IPS-18a (cell line): ENCODE measurements around the gene FAM25C.
"Not testable (repeated sequence)": the region's sequence is repeated elsewhere in the genome, so short reads cannot be mapped to it uniquely, and the experiment has no call there.

Experiments
- H3K27ac ChIP-seq: one replicate; pipeline ENCODE4 v1.5.1; 2013; ENCODE audit warnings: low read length
- H3K27me3 ChIP-seq: one replicate; pipeline ENCODE4 v1.6.1; 2013; ENCODE audit warnings: mild to moderate bottlenecking, low read length; ENCODE audit not compliant: control insufficient read depth, insufficient read depth
- H3K36me3 ChIP-seq: one replicate; pipeline ENCODE4 v1.6.1; 2013; ENCODE audit warnings: low read depth, low read length; ENCODE audit not compliant: control insufficient read depth
- H3K4me1 ChIP-seq: one replicate; pipeline ENCODE4 v1.6.1; 2013; ENCODE audit warnings: low read depth, low read length; ENCODE audit not compliant: control insufficient read depth
- H3K4me3 ChIP-seq: one replicate; pipeline ENCODE4 v1.5.1; 2013; ENCODE audit warnings: low read length
- H3K9ac ChIP-seq: one replicate; pipeline ENCODE4 v1.6.1; 2013; ENCODE audit warnings: mild to moderate bottlenecking, low read length, moderate library complexity
- H3K9me3 ChIP-seq: one replicate; pipeline ENCODE4 v1.6.1; 2013; ENCODE audit warnings: low read depth, low read length; ENCODE audit not compliant: control insufficient read depth

FAM25C gene

GRCh38 chr10:47999691-48000090 is at the start of gene FAM25C:
Gene FAM25C, minus strand, starts transcription at chr10:47999791. Its CDS starts 26 bp downstream, at chr10:47999765.
- H3K36me3 ChIP-seq, H3K4me3 ChIP-seq, H3K9me3 ChIP-seq, H3K27ac ChIP-seq, H3K27me3 ChIP-seq, H3K4me1 ChIP-seq, H3K9ac ChIP-seq: not testable (repeated sequence)

GRCh38 chr10:48044557-48044956 is 45.0 kb upstream of the FAM25C start:
- not testable (repeated sequence) for H3K9ac ChIP-seq, H3K27ac ChIP-seq, H3K27me3 ChIP-seq, H3K4me3 ChIP-seq, H3K36me3 ChIP-seq, H3K9me3 ChIP-seq, H3K4me1 ChIP-seq

- H3K4me1 ChIP-seq, H3K9ac ChIP-seq, H3K27ac ChIP-seq, H3K4me3 ChIP-seq, H3K9me3 ChIP-seq, H3K36me3 ChIP-seq, H3K27me3 ChIP-seq: not testable (repeated sequence)
These were observed 31.8 kb upstream of the FAM25C start for GRCh38 chr10:48031390-48031789.

GRCh38 chr10:48002306-48002705 is 2.7 kb upstream of the FAM25C start:
- H3K36me3 ChIP-seq, H3K27me3 ChIP-seq, H3K27ac ChIP-seq, H3K4me3 ChIP-seq, H3K9me3 ChIP-seq, H3K9ac ChIP-seq, H3K4me1 ChIP-seq: not testable (repeated sequence)

GRCh38 chr10:47994045-47994444 is 5.5 kb downstream of the FAM25C start:
- H3K4me1 ChIP-seq, H3K9me3 ChIP-seq, H3K27ac ChIP-seq, H3K27me3 ChIP-seq, H3K36me3 ChIP-seq, H3K9ac ChIP-seq, H3K4me3 ChIP-seq: not testable (repeated sequence)

GRCh38 chr10:47992560-47992959 is 7.0 kb downstream of the FAM25C start:
- H3K9me3 ChIP-seq, H3K27ac ChIP-seq, H3K36me3 ChIP-seq, H3K4me1 ChIP-seq, H3K4me3 ChIP-seq, H3K27me3 ChIP-seq, H3K9ac ChIP-seq: not testable (repeated sequence)

GRCh38 chr10:47991706-47992105 is 7.9 kb downstream of the FAM25C start:
- not testable (repeated sequence) for H3K9me3 ChIP-seq, H3K36me3 ChIP-seq, H3K4me3 ChIP-seq, H3K27ac ChIP-seq, H3K4me1 ChIP-seq, H3K9ac ChIP-seq, H3K27me3 ChIP-seq

GRCh38 chr10:47990097-47990496 is 9.5 kb downstream of the FAM25C start:
- not testable (repeated sequence) for H3K4me3 ChIP-seq, H3K27ac ChIP-seq, H3K27me3 ChIP-seq, H3K9ac ChIP-seq, H3K36me3 ChIP-seq, H3K9me3 ChIP-seq, H3K4me1 ChIP-seq

GRCh38 chr10:47989542-47989950 is 10.0 kb downstream of the FAM25C start:
- H3K27ac ChIP-seq, H3K36me3 ChIP-seq, H3K27me3 ChIP-seq, H3K9ac ChIP-seq, H3K4me1 ChIP-seq, H3K9me3 ChIP-seq, H3K4me3 ChIP-seq: not testable (repeated sequence)

- H3K9me3 ChIP-seq, H3K36me3 ChIP-seq, H3K27ac ChIP-seq, H3K27me3 ChIP-seq, H3K4me1 ChIP-seq, H3K9ac ChIP-seq, H3K4me3 ChIP-seq: not testable (repeated sequence)
These were observed 10.7 kb downstream of the FAM25C start for GRCh38 chr10:47988718-47989541.

GRCh38 chr10:47987952-47988351 is 11.6 kb downstream of the FAM25C start:
- H3K9ac ChIP-seq, H3K4me3 ChIP-seq, H3K9me3 ChIP-seq, H3K36me3 ChIP-seq, H3K27ac ChIP-seq, H3K4me1 ChIP-seq, H3K27me3 ChIP-seq: not testable (repeated sequence)

- not testable (repeated sequence) for H3K27ac ChIP-seq, H3K9ac ChIP-seq, H3K4me1 ChIP-seq, H3K36me3 ChIP-seq, H3K27me3 ChIP-seq, H3K9me3 ChIP-seq, H3K4me3 ChIP-seq
These were observed 13.0 kb downstream of the FAM25C start for GRCh38 chr10:47986413-47987230.
